Right lobe of liver (tissue), 6 donors: Measurements from ENCODE around the gene MYO1B. TPM values are rescaled to one million over a fixed set of nuclear protein-coding genes. Genes with fewer than 3 reads are reported as not detected.

ENCODE experiments used
- ATAC-seq, 4 donors: fragments of 200-7000 bp; cut with Tn5 transposase; one replicate each; pipeline ENCODE4 v1.9.1; 2020; ENCODE audit warnings: mild to moderate bottlenecking in 4 of 4, moderate library complexity in 4 of 4
- DNase-seq, 3 donors: peaks; one replicate each; pipeline ENCODE4 v3.0.0-alpha.2; 2020
- H3K27ac ChIP-seq, 3 donors: fragments of 200-600 bp; one replicate each; pipeline ENCODE4 v1.8.0; 2022
- H3K27me3 ChIP-seq, 2 donors: fragments of 200-600 bp; one replicate each; pipeline ENCODE4 v1.8.0; 2022
- H3K36me3 ChIP-seq, 4 donors: fragments of 200-600 bp; sonication (generic) in 1 of 4; one replicate each; pipeline versions ENCODE4 v1.5.1 to v1.8.0; 2017 to 2022; ENCODE audit warnings: control low read depth in 1 of 4
- H3K4me1 ChIP-seq, 4 donors: fragments of 200-600 bp; sonication (generic) in 1 of 4; one replicate each; pipeline versions ENCODE4 v1.5.1 to v1.8.0; 2017 to 2022; ENCODE audit warnings: control low read depth in 1 of 4
- H3K4me3 ChIP-seq, 3 donors: fragments of 200-600 bp; one replicate each; pipeline ENCODE4 v1.8.0; 2022
- H3K9me3 ChIP-seq, 4 donors: fragments of 200-600 bp; sonication (generic) in 1 of 4; one replicate each; pipeline versions ENCODE4 v1.5.1 to v1.8.0; 2017 to 2022; ENCODE audit warnings: control low read depth in 1 of 4
- POLR2A ChIP-seq: fragments of 450-650 bp; IDR thresholded peaks from one replicate; pipeline ENCODE4 v1.6.1; 2017; ENCODE audit warnings: antibody characterized with exemption, mild to moderate bottlenecking
- WGBS: methylation state at CpG from one replicate; pipeline ENCODE4 v1.1.6; 2018; ENCODE audit warnings: low coverage, low lambda C conversion rate; ENCODE audit not compliant: insufficient coverage; ENCODE audit errors: missing lambda C conversion rate; 5-methylcytosine and 5-hydroxymethylcytosine counted together
- intact Hi-C, 2 donors: fragments of 100-400 bp; cut with DNase I; formaldehyde crosslinking; loops; one replicate each; pipeline versions ENCODE4 v1.11.2 to v1.14.1; 2022
- total RNA-seq, 6 experiments: library from RNA; depleted of rRNA in 2 of 6; stranded (reverse); fragments of >200 nt in 2 of 6; fragmentation: NEBNext Ultra II Directional in 3 of 6; extraction: Animal tissue kit (Norgen Biotek cat#: 25700) in 3 of 6; gene quantifications; one replicate each; pipeline versions ENCODE4 v1.1.0 to v1.2.4, GENCODE V29; 2016 to 2023
- TF ChIP-seq, protein P1 (sequence below), 4 donors: fragments of 200-600 bp in 3 of 4; fragments of 450-650 bp in 1 of 4; IDR thresholded peaks; one replicate each; pipeline versions ENCODE4 v1.5.1 to v1.8.0; 2016 to 2022; ENCODE audit warnings: antibody characterized with exemption in 4 of 4, mild to moderate bottlenecking in 2 of 4
- donor health status: DM: no; HTN: yes; CAD: no.
- donor health status: DM: no; HTN: no; CAD: no.
- donor health status: DM: no; HTN: no; CAD: no.
- donor health status: DM: no; HTN: yes; CAD: no.
- donor health status: DM: no; HTN: yes; CAD: no.

The MYO1B gene
- total RNA-seq, 6 experiments from 2014 or later, result 171 to 273 (median 221) TPM

DNA sequence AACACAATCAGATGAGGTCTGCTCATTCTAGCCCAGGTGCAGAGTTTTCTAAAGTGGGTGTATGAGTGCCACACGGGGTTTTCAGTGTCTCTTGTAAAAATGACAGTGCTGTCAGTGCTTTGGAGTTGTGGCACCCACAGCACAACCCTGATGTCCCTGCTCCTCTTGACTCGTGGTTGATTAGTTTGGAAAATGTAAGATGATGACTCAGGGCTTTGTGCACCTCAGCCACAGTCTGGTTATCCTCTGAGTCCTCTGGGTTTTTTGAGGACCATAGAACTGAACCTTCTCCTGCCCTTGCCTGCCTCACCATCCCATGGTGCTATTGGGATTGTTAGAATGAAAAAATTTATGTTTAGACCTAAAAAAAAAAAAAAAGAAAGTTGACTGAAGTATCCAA lies 105.6 kb downstream of the MYO1B start:
- Histone ChIP-seq H3K27ac (no peak overlapping the region), H3K36me3 (peaks cover 0 to 53% (median 17%) of the 10 kb centered on the region in 4 donors), H3K4me1 (no peaks in the 10 kb centered on the region), H3K4me3 (no peak overlapping the region), H3K27me3 (no peaks in the 10 kb centered on the region), H3K9me3 (no peaks in the 10 kb centered on the region)
- DNase-seq, result no peak
- intact Hi-C loops, result no loop called here
- 48% methylated on average over 2 of the region's 2 CpGs for WGBS
- TF ChIP-seq, protein P1, sequence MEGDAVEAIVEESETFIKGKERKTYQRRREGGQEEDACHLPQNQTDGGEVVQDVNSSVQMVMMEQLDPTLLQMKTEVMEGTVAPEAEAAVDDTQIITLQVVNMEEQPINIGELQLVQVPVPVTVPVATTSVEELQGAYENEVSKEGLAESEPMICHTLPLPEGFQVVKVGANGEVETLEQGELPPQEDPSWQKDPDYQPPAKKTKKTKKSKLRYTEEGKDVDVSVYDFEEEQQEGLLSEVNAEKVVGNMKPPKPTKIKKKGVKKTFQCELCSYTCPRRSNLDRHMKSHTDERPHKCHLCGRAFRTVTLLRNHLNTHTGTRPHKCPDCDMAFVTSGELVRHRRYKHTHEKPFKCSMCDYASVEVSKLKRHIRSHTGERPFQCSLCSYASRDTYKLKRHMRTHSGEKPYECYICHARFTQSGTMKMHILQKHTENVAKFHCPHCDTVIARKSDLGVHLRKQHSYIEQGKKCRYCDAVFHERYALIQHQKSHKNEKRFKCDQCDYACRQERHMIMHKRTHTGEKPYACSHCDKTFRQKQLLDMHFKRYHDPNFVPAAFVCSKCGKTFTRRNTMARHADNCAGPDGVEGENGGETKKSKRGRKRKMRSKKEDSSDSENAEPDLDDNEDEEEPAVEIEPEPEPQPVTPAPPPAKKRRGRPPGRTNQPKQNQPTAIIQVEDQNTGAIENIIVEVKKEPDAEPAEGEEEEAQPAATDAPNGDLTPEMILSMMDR (IDR thresholded peaks at IDR 0.05), result no peak
- TF ChIP-seq POLR2A, result no peak
- ATAC-seq, result no peak

DNA sequence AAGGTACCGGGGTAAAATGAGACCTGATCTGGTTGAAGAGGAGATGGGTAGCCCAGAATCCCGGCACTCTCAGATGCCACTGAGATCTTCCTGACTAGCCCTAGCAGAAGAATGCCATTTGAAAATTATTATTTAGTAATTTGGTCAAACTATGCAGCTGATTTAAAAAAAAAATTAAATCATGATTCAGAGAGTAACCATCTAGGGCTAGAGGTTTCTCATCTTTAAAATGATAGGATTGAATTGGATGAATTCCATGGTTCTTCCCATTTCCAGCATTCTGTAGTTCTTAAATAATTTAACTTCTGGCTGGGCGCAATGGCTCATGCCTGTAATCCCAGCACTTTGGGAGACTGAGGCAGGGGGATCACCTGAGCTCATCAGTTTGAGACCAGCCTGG lies 106.1 kb downstream of the MYO1B start:
- ATAC-seq (no peak), DNase-seq (no peak)
- no peaks in the 10 kb centered on the region for H3K4me1 ChIP-seq
- 91% methylated on average over 3 of the region's 3 CpGs for WGBS
- TF ChIP-seq, protein P1 (IDR thresholded peaks at IDR 0.05), result no peak
- TF ChIP-seq POLR2A, result no peak
- no peak overlapping the region for H3K4me3 ChIP-seq
- H3K9me3 ChIP-seq, result no peaks in the 10 kb centered on the region
- H3K27ac ChIP-seq, result no peak overlapping the region
- H3K36me3 ChIP-seq, result peaks cover 0 to 48% (median 15%) of the 10 kb centered on the region in 4 donors
- no peaks in the 10 kb centered on the region for H3K27me3 ChIP-seq
- intact Hi-C loops, result no loop called here

DNA sequence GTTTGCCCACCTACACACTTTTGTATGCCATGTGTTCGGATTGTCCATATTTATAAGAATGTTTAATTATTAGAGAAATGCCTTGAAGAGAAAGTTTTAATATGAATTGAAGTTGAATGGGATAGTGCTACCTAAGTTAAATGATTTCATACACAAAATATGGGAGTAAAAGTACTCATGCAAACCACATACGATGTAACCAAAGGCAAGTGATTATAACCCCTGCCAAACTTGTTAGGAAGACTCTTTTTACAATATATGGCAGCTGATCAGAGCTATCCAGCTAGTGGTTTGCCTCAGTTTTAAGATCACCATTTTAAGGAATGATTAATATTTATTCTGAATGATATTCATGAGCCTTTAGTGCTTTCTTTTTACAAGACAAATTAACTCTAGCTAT lies 106.7 kb downstream of the MYO1B start:
- TF ChIP-seq, protein P1 (IDR thresholded peaks at IDR 0.05), result no peak
- no peak for TF ChIP-seq POLR2A
- Histone ChIP-seq H3K36me3 (peaks cover 0 to 42% (median 12%) of the 10 kb centered on the region in 4 donors), H3K4me1 (no peaks in the 10 kb centered on the region), H3K27me3 (no peaks in the 10 kb centered on the region), H3K27ac (no peak overlapping the region), H3K4me3 (no peak overlapping the region), H3K9me3 (no peaks in the 10 kb centered on the region)
- intact Hi-C loops, result no loop called here
- ATAC-seq (no peak), DNase-seq (no peak)
- 89% methylated on average over 2 of the region's 2 CpGs for WGBS

DNA sequence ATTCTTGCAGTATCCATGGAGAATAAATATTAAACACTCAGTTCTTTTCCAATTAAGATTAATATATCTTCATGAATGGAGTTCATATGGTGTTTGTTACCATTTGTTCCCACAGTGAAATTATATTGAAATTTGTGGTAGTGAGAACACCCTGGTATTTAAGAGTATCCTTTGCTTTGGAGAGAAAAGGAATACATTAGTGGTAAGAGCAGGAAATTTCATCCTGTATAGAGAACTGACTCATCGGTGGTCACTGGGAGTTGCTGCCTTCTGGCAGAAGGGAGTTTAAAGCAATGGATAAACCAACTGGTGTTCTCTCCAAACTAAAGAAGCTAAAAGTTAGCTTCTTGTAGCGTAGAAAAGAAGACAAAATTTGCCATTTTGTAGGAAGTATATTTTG lies 107.3 kb downstream of the MYO1B start:
- DNase-seq, result no peak
- H3K27me3 ChIP-seq, result no peaks in the 10 kb centered on the region
- intact Hi-C loops, result no loop called here
- no peaks in the 10 kb centered on the region for H3K9me3 ChIP-seq
- ATAC-seq, result no peak
- 92% methylated on average over 2 of the region's 2 CpGs for WGBS
- H3K4me3 ChIP-seq, result no peak overlapping the region
- peaks cover 0 to 36% (median 9%) of the 10 kb centered on the region in 4 donors for H3K36me3 ChIP-seq
- H3K4me1 ChIP-seq, result peaks cover 0 to 5% (median 0%) of the 10 kb centered on the region in 4 donors
- TF ChIP-seq, protein P1 (IDR thresholded peaks at IDR 0.05), result no peak
- no peak for TF ChIP-seq POLR2A
- H3K27ac ChIP-seq, result no peak overlapping the region
